BLaER1 (cell line): ENCODE measurements around the gene SEMA3F.

Source experiments
- H3K27ac ChIP-seq: shearing (Covaris generic); formaldehyde crosslinking; 2 replicates; pipeline ENCODE4 v1.8.1; 2022
- H3K27me3 ChIP-seq: shearing (Covaris generic); formaldehyde crosslinking; 2 replicates; pipeline ENCODE4 v1.8.1; 2022
- H3K36me3 ChIP-seq: shearing (Covaris generic); formaldehyde crosslinking; 2 replicates; pipeline ENCODE4 v1.8.1; 2022
- H3K4me1 ChIP-seq: shearing (Covaris generic); formaldehyde crosslinking; 2 replicates; pipeline ENCODE4 v1.8.1; 2022
- H3K4me2 ChIP-seq: shearing (Covaris generic); formaldehyde crosslinking; 2 replicates; pipeline ENCODE4 v1.8.1; 2022
- H3K4me3 ChIP-seq: shearing (Covaris generic); formaldehyde crosslinking; 2 replicates; pipeline ENCODE4 v1.8.1; 2022
- H3K9ac ChIP-seq: shearing (Covaris generic); formaldehyde crosslinking; 2 replicates; pipeline ENCODE4 v1.8.1; 2022
- H3K9me3 ChIP-seq: shearing (Covaris generic); formaldehyde crosslinking; 2 replicates; pipeline ENCODE4 v1.8.1; 2022
- H4K20me1 ChIP-seq: shearing (Covaris generic); formaldehyde crosslinking; 2 replicates; pipeline ENCODE4 v1.8.1; 2022
- Cebpa-rat ChIP-seq: shearing (Covaris generic); IDR thresholded peaks from 2 replicates; pipeline ENCODE4 v1.8.1; 2022

SEMA3F gene

DNA sequence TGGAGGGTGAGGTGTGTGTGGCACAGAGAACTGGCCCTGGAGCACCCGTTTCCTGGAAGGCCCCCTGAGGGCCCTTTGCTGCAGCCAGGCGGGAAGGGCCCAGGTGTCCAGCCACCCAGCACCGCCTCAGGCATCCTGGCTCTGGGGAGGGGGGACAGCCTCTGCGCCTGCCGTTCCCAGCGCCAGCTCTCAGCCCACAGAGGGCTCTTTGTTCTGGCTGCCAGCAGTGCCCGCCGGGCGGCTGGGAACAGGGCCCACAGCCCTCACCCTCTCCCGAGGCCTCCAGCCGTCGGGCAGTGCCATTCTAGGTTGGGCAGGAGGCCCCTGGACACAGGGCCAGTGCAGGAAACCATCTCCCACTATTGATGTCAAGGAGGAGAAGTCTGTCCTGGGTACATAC is 58.2 kb downstream of the SEMA3F start:
- peak overlapping the region; percentile 55 for H3K4me2 ChIP-seq
- H3K27ac ChIP-seq = peak overlapping the region; percentile 56
- no peaks in the 10 kb centered on the region for H3K9me3 ChIP-seq
- no peaks in the 10 kb centered on the region; the same call in 1 of the 2 replicates for H3K27me3 ChIP-seq
- H3K9ac ChIP-seq = peak overlapping the region; percentile 57
- no peaks in the 10 kb centered on the region for H3K36me3 ChIP-seq
- H4K20me1 ChIP-seq = no peaks in the 10 kb centered on the region
- no peak for TF ChIP-seq Cebpa-rat
- H3K4me3 ChIP-seq = no peak overlapping the region
- peaks cover 32% of the 10 kb centered on the region for H3K4me1 ChIP-seq

DNA sequence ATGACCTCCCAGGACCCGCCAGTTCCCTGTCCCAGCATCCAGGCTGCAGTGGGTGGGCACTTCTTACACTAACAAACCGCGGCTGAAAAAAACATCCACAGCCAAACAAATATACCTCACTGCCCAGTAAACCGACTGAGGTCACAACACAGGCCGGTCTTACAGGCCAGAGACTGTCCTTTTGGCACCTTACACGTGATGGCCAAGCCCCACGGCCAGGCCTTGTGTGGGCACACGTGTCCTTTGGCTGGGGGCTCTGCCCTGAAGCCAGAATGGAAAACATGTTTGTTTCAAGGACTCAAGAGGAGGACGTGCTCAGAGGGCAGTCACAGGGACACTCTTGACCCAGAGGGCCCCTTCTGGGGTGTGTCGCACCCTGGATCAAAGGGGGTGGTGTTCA is 59.7 kb downstream of the SEMA3F start:
- Histone ChIP-seq H3K9me3 (no peaks in the 10 kb centered on the region), H3K4me3 (no peak overlapping the region), H3K27me3 (no peaks in the 10 kb centered on the region), H3K4me2 (no peak overlapping the region), H3K36me3 (no peaks in the 10 kb centered on the region), H3K27ac (no peak overlapping the region), H4K20me1 (no peaks in the 10 kb centered on the region), H3K9ac (no peak overlapping the region), H3K4me1 (peaks cover 24% of the 10 kb centered on the region)
- no peak for TF ChIP-seq Cebpa-rat

DNA sequence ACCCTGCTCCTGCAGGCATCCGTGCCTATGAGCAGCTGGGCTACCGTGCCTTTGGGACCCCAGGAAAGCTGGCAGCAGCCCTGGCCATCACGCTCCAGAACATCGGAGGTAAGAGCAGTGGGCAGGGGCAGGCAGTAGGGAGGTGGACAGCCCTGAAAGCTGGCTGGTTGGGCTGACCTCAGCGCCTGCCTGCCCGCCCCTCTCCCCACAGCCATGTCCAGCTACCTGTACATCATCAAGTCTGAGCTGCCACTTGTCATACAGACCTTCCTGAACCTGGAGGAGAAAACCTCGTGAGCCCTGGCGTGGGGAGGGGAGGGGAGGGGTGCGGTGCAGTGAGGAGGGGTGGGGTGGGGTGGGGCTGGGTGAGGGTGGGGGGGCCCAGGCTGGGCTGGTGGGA is 60.4 kb downstream of the SEMA3F start:
- H3K36me3 ChIP-seq = no peaks in the 10 kb centered on the region
- H3K4me3 ChIP-seq = no peak overlapping the region
- H3K27me3 ChIP-seq = no peaks in the 10 kb centered on the region
- H3K4me2 ChIP-seq = no peak overlapping the region
- H3K27ac ChIP-seq = no peak overlapping the region
- H3K4me1 ChIP-seq = peaks cover 18% of the 10 kb centered on the region
- H4K20me1 ChIP-seq = no peaks in the 10 kb centered on the region
- no peak for TF ChIP-seq Cebpa-rat
- no peaks in the 10 kb centered on the region for H3K9me3 ChIP-seq
- no peak overlapping the region for H3K9ac ChIP-seq

DNA sequence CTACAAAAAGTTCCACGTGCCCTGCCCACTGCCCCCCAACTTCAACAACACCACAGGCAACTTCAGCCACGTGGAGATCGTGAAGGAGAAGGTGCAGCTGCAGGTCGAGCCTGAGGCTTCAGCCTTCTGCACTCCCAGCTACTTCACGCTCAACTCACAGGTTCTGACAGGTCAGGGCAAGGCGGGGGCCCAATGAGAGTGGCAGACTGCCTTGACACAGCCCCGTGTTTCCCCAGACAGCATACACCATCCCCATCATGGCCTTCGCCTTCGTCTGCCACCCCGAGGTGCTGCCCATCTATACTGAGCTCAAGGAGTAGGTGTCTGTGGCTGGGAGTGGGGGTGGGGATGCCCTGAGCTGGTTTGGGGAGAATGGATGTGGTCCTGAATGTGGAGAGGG is 62.6 kb downstream of the SEMA3F start:
- Histone ChIP-seq H3K9ac (no peak overlapping the region), H3K27me3 (no peaks in the 10 kb centered on the region), H3K4me3 (no peak overlapping the region), H3K4me2 (no peak overlapping the region), H3K27ac (no peak overlapping the region), H3K4me1 (peaks cover 11% of the 10 kb centered on the region), H3K36me3 (no peaks in the 10 kb centered on the region), H4K20me1 (no peaks in the 10 kb centered on the region), H3K9me3 (no peaks in the 10 kb centered on the region)
- TF ChIP-seq Cebpa-rat = no peak

DNA sequence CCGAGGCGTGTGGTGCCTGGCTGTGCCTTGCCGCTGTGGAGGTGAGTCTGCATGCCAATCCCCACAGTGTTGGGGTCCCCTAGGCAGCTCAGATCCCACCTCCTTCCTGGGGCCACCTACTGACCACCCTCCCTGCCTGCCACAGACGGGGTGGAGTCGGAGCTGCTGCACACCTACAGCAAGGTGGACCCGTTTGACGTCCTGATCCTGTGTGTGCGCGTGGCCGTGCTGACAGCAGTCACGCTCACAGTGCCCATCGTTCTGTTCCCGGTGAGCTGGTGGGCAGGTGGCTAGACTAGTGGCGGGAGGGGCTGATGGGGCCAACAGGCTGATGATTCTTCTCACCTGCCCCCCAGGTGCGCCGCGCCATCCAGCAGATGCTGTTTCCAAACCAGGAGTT is 63.3 kb downstream of the SEMA3F start:
- Histone ChIP-seq H3K27me3 (no peaks in the 10 kb centered on the region), H3K4me2 (no peak overlapping the region), H3K9ac (no peak overlapping the region), H3K36me3 (no peaks in the 10 kb centered on the region), H3K4me1 (peaks cover 5% of the 10 kb centered on the region), H3K4me3 (no peak overlapping the region), H3K27ac (no peak overlapping the region), H4K20me1 (no peaks in the 10 kb centered on the region), H3K9me3 (no peaks in the 10 kb centered on the region)
- TF ChIP-seq Cebpa-rat = no peak

DNA sequence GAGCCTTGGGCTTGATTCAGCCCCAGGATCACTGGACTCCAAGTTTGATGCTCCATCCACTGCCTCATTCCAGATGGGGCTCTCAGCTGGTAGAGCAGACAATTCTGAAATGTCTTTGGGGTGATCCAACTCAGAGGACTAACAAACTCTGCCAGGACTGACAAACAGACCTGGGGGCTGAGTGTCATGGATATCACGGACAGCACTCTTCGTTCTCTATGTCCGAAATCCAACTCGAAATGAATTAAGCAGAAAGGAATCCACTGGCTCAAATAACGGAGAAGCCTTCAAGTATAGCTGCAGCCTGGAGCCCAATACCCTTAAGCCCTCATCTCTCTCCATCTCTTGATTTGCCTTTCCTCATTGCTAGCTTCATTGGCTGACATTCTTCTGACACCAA is 64.2 kb downstream of the SEMA3F start:
- Histone ChIP-seq H3K27me3 (peaks cover 7% of the 10 kb centered on the region; the same call in 1 of the 2 replicates), H4K20me1 (no peaks in the 10 kb centered on the region), H3K27ac (no peak overlapping the region), H3K4me1 (no peaks in the 10 kb centered on the region), H3K4me2 (no peak overlapping the region), H3K9ac (no peak overlapping the region), H3K9me3 (no peaks in the 10 kb centered on the region), H3K4me3 (no peak overlapping the region), H3K36me3 (no peaks in the 10 kb centered on the region)
- no peak for TF ChIP-seq Cebpa-rat

DNA sequence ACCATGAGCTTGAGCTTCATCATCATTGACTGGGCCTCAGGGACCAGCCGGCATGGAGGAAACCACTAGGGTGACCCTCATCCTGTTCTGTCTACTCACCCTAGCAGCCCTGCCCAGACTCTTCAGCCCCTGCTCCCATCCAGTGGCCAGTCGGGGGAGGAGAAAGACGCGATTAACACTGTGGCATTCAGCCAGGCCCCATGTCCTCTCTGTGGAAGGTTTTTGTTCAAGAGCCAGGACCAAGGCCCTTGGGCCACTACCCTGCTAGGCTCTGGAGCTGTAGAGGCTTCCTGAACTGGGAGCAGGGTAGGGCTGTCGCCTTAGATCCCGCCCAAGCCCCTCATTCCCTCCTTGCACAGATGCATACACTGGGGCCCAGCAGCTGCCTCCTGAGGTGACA is 65.0 kb downstream of the SEMA3F start:
- no peak for TF ChIP-seq Cebpa-rat
- no peak overlapping the region for H3K4me2 ChIP-seq
- no peak overlapping the region for H3K9ac ChIP-seq
- H3K27me3 ChIP-seq = peaks cover 10% of the 10 kb centered on the region; the same call in 1 of the 2 replicates
- H3K4me1 ChIP-seq = no peaks in the 10 kb centered on the region
- H3K27ac ChIP-seq = no peak overlapping the region
- no peak overlapping the region for H3K4me3 ChIP-seq
- H4K20me1 ChIP-seq = no peaks in the 10 kb centered on the region
- H3K36me3 ChIP-seq = no peaks in the 10 kb centered on the region
- no peaks in the 10 kb centered on the region for H3K9me3 ChIP-seq

DNA sequence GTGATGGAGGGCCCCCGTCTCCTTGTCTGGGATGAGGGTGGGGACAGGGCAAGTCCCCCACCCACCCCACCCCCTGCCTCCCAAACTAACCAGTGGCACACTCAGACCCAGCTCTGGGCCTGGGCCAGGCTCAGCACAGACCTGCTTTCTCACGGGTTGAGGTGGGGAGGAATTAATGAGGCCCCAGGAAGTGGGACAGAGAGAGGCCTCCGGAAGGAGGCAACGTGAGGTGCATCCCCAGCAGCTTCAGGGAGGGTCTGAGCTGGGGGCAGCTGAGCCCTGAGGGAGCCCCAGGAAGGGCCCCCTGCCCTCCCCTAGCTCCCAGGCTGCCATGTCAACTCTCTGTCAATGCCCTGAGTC is 65.9 kb downstream of the SEMA3F start:
- H3K27ac ChIP-seq = no peak overlapping the region
- no peaks in the 10 kb centered on the region for H4K20me1 ChIP-seq
- peaks cover 6% of the 10 kb centered on the region; the same call in 1 of the 2 replicates for H3K4me1 ChIP-seq
- H3K4me2 ChIP-seq = no peak overlapping the region
- H3K27me3 ChIP-seq = peaks cover 10% of the 10 kb centered on the region; the same call in 1 of the 2 replicates
- H3K9me3 ChIP-seq = no peaks in the 10 kb centered on the region
- H3K9ac ChIP-seq = no peak overlapping the region
- H3K4me3 ChIP-seq = no peak overlapping the region
- no peaks in the 10 kb centered on the region for H3K36me3 ChIP-seq
- TF ChIP-seq Cebpa-rat = no peak

DNA sequence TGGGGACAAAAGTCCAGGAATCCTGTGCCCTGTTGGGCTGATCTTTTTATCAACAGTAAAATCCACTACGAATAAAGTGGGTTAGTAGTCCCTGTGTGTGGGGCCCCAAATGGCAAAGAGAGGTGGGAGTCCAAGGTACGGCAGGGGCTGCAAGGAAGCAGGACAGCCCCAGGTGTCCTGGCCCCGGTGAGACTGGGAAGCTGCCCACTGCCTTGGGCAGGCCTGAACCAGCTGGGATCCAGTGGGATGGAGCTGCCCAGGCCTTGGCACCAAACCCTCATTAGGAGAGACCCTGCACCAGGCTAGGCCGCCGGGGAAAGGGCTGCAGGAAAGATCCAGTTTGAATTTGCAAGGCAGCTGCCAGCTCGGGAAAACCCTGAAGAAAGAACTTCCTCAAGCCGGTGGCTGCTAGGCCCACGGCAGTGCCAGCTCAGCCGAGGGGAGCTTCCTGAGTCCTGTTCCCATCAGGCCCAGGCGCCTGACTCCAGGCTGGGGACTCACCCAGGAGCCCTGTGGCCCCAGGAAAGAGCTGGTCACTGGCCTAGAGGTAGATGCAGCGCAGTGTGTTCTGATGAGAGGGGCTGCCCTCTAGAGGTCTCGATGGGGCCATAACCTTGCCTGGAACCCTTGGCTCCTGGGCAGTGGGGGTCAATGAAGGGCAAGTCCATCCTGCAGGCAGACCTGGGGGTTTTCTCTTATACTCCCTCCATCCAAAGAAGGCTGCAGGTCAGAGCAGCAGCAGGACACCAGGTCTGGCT is 66.5 kb downstream of the SEMA3F start:
- Histone ChIP-seq H3K9ac (no peak overlapping the region), H4K20me1 (no peaks in the 10 kb centered on the region), H3K27ac (no peak overlapping the region), H3K4me3 (no peak overlapping the region), H3K4me1 (peaks cover 6% of the 10 kb centered on the region; the same call in 1 of the 2 replicates), H3K4me2 (no peak overlapping the region), H3K36me3 (no peaks in the 10 kb centered on the region), H3K27me3 (peaks cover 10% of the 10 kb centered on the region; the same call in 1 of the 2 replicates), H3K9me3 (no peaks in the 10 kb centered on the region)
- TF ChIP-seq Cebpa-rat = no peak

DNA sequence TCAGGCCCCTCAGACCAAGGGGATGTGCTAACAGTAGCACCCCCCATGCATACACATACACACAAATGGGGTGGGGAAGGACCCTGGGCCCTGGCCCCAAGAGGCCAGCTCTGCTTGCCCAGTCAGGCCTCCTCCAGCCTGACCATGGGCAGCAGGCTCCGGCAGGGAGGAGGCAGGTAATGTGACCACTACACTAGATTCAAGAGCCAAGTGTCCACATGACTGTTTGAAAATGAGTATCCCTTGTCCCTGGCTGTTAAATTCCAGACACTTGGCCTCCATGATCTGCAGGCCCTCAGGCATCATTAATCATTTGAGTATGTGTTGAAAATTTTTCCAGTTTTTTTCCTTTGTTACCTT is 67.0 kb downstream of the SEMA3F start:
- Histone ChIP-seq H3K4me3 (no peak overlapping the region), H3K4me2 (no peak overlapping the region), H3K9me3 (no peaks in the 10 kb centered on the region), H3K36me3 (no peaks in the 10 kb centered on the region), H3K27ac (no peak overlapping the region), H3K27me3 (peaks cover 10% of the 10 kb centered on the region; the same call in 1 of the 2 replicates), H4K20me1 (no peaks in the 10 kb centered on the region), H3K4me1 (peaks cover 6% of the 10 kb centered on the region; the same call in 1 of the 2 replicates), H3K9ac (no peak overlapping the region)
- no peak for TF ChIP-seq Cebpa-rat
